GM19324 (cell line): Measurements from ENCODE around the gene ALKBH8.
A peak's percentile ranks its signal among the peaks of the same experiment; 100 is the strongest.
"Not testable (repeated sequence)": the region's sequence is repeated elsewhere in the genome, so short reads cannot be mapped to it uniquely, and the experiment has no call there.

ENCODE experiments used
- ATAC-seq: cut with Tn5 transposase; IDR thresholded peaks from one replicate; pipeline ENCODE4 v1.9.1; 2021; ENCODE audit warnings: mild to moderate bottlenecking, moderate library complexity; ENCODE audit not compliant: unreplicated experiment, low FRiP score

The ALKBH8 gene

GRCh38 chr11:107526197-107526596 lies 39.3 kb downstream of the ALKBH8 start:
- no peak for ATAC-seq

GRCh38 chr11:107508858-107509244 lies 56.7 kb downstream of the ALKBH8 start:
- no peak for ATAC-seq

GRCh38 chr11:107508201-107508857 lies 57.2 kb downstream of the ALKBH8 start:
- no peak for ATAC-seq

- ATAC-seq = no peak
Observed at GRCh38 chr11:107505647-107506225, 59.8 kb downstream of the ALKBH8 start.

GRCh38 chr11:107504981-107505380 lies 60.6 kb downstream of the ALKBH8 start:
- ATAC-seq = no peak

- ATAC-seq = no peak
Observed at GRCh38 chr11:107501713-107502112, 63.8 kb downstream of the ALKBH8 start.

GRCh38 chr11:107497371-107497770 lies 68.2 kb downstream of the ALKBH8 start:
- ATAC-seq = not testable (repeated sequence)

- ATAC-seq = no peak
Observed at GRCh38 chr11:107496011-107496410, 69.5 kb downstream of the ALKBH8 start.

GRCh38 chr11:107494055-107494454 lies 71.5 kb downstream of the ALKBH8 start:
- ATAC-seq = no peak

GRCh38 chr11:107493117-107493516 lies 72.4 kb downstream of the ALKBH8 start:
- no peak for ATAC-seq

- no peak for ATAC-seq
Observed at GRCh38 chr11:107490836-107491235, 74.7 kb downstream of the ALKBH8 start.

GRCh38 chr11:107482234-107482633 lies 83.3 kb downstream of the ALKBH8 start:
- no peak for ATAC-seq

- ATAC-seq = no peak
Observed at GRCh38 chr11:107478922-107479321, 86.6 kb downstream of the ALKBH8 start.

GRCh38 chr11:107477820-107478219 lies 87.7 kb downstream of the ALKBH8 start:
- ATAC-seq = no peak

- no peak for ATAC-seq
Observed at GRCh38 chr11:107473792-107474191, 91.7 kb downstream of the ALKBH8 start.

GRCh38 chr11:107472966-107473365 lies 92.6 kb downstream of the ALKBH8 start:
- no peak for ATAC-seq

GRCh38 chr11:107468596-107468995 lies 96.9 kb downstream of the ALKBH8 start:
- no peak for ATAC-seq

GRCh38 chr11:107467696-107468095 lies 97.8 kb downstream of the ALKBH8 start:
- ATAC-seq = no peak

GRCh38 chr11:107466275-107466866 lies 99.2 kb downstream of the ALKBH8 start:
- ATAC-seq = not testable (repeated sequence)

GRCh38 chr11:107457558-107458271 lies 107.8 kb downstream of the ALKBH8 start, which contains the start of gene CWF19L2:
TSS of gene CWF19L2 (minus strand) at chr11:107457825. CDS start at chr11:107457816, 9 bp downstream.
- ATAC-seq = peak; percentile 97

- ATAC-seq = peak; percentile 42
Observed at GRCh38 chr11:107457205-107457557, 108.4 kb downstream of the ALKBH8 start.
